GM12874 (cell line): ENCODE measurements around the gene MPPED2.

Experiments used
- TF ChIP-seq, protein P1 (sequence below): IDR thresholded peaks from 2 replicates; pipeline ENCODE4 v1.5.1; 2011; ENCODE audit warnings: low read depth, mild to moderate bottlenecking, control low read depth, low read length, moderate library complexity; ENCODE audit not compliant: insufficient read depth

Gene MPPED2

GRCh38 chr11:30483056-30483455 lies 103.1 kb downstream of the MPPED2 start:
- TF ChIP-seq, protein P1, sequence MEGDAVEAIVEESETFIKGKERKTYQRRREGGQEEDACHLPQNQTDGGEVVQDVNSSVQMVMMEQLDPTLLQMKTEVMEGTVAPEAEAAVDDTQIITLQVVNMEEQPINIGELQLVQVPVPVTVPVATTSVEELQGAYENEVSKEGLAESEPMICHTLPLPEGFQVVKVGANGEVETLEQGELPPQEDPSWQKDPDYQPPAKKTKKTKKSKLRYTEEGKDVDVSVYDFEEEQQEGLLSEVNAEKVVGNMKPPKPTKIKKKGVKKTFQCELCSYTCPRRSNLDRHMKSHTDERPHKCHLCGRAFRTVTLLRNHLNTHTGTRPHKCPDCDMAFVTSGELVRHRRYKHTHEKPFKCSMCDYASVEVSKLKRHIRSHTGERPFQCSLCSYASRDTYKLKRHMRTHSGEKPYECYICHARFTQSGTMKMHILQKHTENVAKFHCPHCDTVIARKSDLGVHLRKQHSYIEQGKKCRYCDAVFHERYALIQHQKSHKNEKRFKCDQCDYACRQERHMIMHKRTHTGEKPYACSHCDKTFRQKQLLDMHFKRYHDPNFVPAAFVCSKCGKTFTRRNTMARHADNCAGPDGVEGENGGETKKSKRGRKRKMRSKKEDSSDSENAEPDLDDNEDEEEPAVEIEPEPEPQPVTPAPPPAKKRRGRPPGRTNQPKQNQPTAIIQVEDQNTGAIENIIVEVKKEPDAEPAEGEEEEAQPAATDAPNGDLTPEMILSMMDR = no peak

DNA sequence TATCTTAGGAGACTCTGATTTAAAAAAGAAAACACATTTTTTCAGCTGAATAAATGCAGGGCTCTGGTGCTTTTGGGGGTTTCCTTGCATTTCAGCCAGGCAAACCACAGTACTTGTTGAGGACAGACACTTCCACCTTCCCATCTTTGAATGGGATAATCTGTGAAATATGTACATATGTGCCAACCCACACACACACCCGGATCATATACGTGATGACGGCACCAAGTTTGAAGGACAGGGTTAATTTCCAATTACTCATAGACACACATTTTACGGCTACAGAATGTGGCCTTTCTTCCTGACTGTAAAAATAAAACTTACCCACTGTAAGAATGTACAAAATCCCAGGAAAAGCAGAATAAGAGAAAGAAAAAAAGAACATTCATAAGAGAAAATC lies 104.4 kb downstream of the MPPED2 start:
- TF ChIP-seq, protein P1 = no peak

DNA sequence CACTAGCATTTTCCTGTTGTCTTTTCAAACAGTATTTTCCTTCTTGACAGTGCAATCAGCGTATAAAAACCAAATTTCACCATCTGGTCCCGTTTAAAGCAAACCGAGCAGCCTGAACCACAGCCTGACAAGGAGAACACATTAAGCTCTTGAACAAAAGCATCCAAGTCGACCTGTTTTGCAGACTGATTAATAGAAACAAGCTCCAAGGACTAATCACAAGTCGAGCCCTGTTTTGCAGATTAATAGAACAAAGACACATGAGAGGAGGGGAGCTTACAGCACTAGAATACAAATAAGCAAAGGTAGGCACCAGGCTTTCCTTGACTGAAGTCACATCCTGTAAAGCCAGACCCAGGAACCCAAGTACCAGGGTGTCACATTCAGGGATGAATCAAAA lies 104.8 kb downstream of the MPPED2 start:
- TF ChIP-seq, protein P1 = no peak

DNA sequence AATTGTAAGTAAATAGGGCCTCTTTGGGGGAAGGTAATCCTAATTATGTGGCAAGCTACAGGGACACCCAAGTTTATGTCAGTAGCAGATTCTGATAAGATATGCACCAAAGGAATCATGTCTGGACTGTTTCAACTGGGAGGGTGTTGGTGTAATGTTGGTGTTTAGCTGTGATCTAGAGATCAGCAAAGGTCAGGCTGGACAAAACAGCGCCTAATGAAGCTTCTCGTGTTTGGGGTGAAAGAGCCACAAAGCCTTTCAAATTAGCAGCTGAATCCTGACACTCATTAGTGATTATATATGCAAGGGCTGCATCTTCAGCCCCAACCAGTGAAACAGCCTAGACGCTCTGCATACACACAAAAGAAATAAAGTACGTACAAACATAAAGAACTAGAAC lies 106.3 kb downstream of the MPPED2 start:
- TF ChIP-seq, protein P1 = no peak

- TF ChIP-seq, protein P1 = no peak
Observed at GRCh38 chr11:30478923-30479322, 107.2 kb downstream of the MPPED2 start.

GRCh38 chr11:30477061-30477460 lies 109.1 kb downstream of the MPPED2 start:
- TF ChIP-seq, protein P1 = no peak

DNA sequence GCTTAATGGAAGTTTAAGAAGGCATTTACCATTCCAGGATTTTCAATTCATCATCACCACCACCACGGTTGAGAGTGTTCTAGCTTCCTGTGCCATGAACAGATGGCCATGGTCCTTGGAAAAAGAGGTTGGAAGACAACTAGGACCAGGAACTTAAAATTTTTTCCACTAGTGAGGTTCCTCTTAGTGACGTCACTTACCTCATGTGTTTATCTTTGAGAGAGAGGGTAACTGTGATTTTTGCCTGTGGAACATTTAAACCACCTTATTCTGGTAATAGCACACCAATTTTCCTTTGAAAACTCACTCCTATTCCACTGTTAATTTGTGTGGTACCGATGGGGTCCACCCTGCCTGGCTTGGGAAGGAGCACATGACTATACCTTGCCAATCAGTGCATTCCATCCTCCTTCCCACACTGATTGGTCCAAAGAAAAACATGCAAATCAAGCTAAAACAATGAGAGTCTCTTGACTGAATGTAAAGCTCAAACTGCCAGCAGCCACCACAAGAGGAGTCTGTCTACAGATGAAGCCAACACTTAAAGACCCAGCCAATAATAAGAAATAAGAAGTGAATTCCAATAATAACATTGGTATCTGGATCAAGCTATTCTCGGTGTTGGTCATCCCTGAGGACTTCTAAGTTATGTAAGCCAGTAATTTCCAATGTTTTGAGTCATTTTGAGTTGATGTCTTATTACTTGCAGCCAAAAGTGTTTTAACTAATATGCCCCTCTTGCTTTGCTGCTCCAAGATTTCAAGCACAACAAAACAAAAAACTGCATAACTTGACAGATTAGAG lies 111.8 kb downstream of the MPPED2 start:
- TF ChIP-seq, protein P1 = no peak
